ENCODE measurements around the gene KLHDC8B.

- no peak for TF ChIP-seq POLR2A (IDR thresholded peaks at IDR 0.05)
- TF ChIP-seq, protein P1, sequence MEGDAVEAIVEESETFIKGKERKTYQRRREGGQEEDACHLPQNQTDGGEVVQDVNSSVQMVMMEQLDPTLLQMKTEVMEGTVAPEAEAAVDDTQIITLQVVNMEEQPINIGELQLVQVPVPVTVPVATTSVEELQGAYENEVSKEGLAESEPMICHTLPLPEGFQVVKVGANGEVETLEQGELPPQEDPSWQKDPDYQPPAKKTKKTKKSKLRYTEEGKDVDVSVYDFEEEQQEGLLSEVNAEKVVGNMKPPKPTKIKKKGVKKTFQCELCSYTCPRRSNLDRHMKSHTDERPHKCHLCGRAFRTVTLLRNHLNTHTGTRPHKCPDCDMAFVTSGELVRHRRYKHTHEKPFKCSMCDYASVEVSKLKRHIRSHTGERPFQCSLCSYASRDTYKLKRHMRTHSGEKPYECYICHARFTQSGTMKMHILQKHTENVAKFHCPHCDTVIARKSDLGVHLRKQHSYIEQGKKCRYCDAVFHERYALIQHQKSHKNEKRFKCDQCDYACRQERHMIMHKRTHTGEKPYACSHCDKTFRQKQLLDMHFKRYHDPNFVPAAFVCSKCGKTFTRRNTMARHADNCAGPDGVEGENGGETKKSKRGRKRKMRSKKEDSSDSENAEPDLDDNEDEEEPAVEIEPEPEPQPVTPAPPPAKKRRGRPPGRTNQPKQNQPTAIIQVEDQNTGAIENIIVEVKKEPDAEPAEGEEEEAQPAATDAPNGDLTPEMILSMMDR (IDR thresholded peaks at IDR 0.05), result no peak
- no peak for TF ChIP-seq EP300 (IDR thresholded peaks at IDR 0.05)
- no peak for TF ChIP-seq POLR2AphosphoS5 (IDR thresholded peaks at IDR 0.05)
Measured at GRCh38 chr3:49161197-49161596, 10.2 kb upstream of the KLHDC8B start.
